Caki2 (cell line): ENCODE data around the gene SPOUT1. TPM values are rescaled to one million over a fixed set of nuclear protein-coding genes. Genes with fewer than 3 reads are reported as not detected.

Experiments used
- DNase-seq: peaks from one replicate; pipeline ENCODE4 v3.0.0-alpha.2; 2015; ENCODE audit warnings: low read depth
- in situ Hi-C: cut with HindIII; loops from 2 replicates; pipeline ENCODE4 v1.10.0; 2016; ENCODE audit warnings: low sequenced_read_pairs, low pct_unique_long_range_greater_than_20kb, mixed read lengths
- total RNA-seq: library from RNA; depleted of rRNA; stranded (reverse); fragments of >200 nt; shearing (Covaris generic); gene quantifications from 2 replicates; pipeline ENCODE4 v1.2.3, GENCODE V29; 2014; ENCODE audit warnings: low replicate concordance

Gene SPOUT1
- total RNA-seq, 1 experiment from 2014 or later = 25.0 TPM

GRCh38 chr9:128841694-128842492 lies 12.3 kb upstream of the SPOUT1 start:
- no peak for DNase-seq
- in situ Hi-C loops = no loop called here

GRCh38 chr9:128840524-128840923 lies 10.9 kb upstream of the SPOUT1 start:
- DNase-seq = no peak
- in situ Hi-C loops = no loop called here

DNA sequence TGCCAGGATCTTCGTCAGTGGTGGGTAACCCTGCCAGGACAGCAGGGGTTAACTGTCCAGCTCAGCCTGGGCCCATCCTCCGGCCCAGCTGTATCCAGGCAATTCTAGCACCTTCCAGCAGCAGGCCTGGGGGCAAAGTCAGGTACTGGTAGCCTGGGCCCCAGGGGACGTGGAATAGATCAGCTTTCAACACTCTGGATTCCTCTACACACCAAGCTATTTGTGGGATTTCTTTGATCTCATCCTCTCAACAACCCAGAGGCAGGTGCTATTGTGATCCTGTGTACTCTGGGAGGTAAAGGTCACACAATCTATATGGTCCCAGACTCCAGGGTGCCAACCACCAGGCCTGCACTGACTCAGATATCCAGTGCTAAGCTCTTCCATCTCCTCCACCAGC lies 8.7 kb upstream of the SPOUT1 start:
- no peak for DNase-seq
- in situ Hi-C loops = no loop called here

DNA sequence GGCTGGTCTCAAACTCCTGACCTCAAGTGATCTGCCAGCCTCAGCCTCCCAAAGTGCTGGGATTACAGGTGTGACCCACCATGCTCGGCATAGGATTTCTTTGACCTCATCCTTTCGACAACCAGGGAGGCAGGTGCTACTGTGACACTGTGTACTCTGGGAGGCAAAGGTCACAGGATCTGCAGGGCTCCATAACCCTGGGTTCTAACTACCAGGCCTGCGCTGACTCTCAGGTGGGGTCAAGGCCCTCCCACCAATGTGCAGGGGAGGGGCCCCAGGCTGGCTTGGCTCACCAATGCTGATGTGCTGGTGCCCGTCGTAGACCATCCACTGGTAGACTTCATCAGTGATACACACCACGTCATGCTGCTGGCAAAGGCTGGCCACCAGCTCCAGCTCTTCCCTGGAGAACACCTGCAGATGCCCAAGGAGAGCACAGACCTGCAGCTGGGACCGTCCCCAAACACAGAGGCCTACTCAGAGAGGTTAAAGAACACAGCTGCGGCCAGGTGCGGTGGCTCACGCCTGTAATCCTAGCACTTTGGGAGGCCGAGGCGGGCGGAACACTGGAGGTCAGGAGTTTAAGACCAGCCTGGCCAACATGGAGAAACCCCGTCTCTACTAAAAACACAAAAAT lies 7.0 kb upstream of the SPOUT1 start:
- in situ Hi-C loops = no loop called here
- DNase-seq = no peak

GRCh38 chr9:128835246-128836210 lies 5.9 kb upstream of the SPOUT1 start:
- no peak for DNase-seq
- in situ Hi-C loops = no loop called here

GRCh38 chr9:128833696-128834095 lies 4.1 kb upstream of the SPOUT1 start:
- in situ Hi-C loops = no loop called here
- no peak for DNase-seq

DNA sequence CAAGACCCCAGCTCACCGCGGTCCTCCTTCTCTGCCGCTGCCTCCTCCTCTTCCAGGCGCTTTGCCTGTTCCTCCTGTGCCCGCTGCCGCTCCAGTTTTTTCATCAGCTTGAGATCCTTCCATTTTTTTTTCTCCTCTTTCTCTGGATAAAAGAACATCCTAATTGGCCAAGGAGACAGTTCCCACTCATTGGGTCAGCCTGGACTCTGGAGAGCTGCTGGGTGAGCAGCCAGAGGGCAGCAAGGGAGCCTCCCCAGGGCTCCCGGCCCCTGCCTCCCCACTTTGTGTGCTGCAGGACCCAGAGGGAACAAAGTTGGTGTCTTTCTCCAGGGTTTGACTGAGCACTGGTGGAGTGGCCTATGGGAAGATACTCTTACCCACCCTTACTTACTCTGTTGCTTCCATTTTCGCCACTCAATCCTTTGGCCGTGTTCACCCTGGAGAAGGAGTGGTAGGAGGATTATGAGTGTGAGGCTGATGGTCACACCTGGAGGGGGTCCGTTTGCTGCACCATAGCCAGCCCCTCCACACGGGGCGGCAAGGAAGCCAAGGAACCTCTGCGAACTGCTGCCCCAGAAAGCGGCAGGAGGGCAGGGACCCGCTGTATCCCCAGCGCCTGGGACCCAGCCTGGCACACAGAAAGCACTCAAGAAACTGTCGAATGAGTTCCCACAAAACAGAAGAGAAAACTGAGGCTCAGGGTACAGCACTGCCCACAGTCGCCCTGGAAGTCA lies 708 bp downstream of the SPOUT1 start:
- DNase-seq = no peak
- in situ Hi-C loops = no loop called here

DNA sequence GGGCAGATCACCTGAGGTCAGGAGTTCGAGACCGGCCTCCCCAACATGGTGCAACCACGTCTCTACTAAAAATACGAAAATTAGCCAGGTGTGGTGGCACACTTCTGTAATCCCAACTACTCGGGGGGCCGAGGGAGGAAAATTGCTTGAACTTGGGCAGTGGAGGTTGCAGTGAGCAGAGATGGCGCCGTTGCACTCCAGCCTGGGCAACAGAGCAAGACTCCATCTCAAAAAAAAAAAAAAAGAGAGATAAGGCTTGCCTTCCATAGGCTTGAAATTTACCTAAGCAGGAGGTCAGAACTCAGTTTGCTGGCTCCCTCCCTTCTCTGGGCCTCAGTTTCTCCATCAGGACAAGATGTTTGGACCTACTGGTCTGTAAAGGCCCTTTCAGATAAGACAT lies 1.3 kb downstream of the SPOUT1 start:
- in situ Hi-C loops = no loop called here
- no peak for DNase-seq

DNA sequence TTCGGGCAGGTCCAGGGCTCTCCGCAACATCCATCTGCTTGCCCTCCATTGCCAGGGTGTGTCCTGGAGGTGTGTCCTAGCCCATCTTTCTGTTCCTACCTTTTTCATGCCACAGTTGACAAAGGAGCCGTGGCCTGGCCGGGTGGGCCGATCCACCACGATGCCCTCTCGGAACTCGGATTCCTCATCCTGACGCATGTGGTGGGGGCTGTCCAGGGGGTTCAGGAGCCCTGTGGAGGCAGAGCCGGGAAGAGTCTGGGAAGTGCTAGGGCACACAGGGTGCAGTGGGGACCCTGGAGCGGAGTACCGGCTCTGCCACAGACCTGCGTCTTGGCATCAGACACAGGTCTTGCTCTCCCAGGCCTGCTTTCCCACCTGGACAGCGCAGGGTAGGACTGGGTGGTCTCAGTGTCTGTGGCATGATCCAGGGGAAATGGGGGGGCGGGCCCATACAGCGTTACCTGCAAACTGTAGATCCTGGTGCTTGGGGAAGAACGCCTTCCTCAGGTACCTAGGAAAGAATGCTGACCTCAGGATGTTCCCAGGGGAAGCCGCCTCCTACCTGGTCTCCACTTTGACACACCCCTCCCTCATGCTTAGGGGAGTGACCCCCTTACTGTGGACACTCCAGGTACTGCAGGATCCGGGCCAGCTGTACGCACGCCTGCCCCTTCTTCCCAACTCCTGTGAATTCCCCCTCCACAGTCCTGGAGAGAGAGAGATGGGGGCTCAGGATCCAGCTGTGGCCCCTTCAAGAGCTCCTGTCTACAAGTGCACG lies 3.5 kb downstream of the SPOUT1 start:
- in situ Hi-C loops = no loop called here
- no peak for DNase-seq

GRCh38 chr9:128824911-128825310 lies 4.7 kb downstream of the SPOUT1 start:
- in situ Hi-C loops = no loop called here
- no peak for DNase-seq

DNA sequence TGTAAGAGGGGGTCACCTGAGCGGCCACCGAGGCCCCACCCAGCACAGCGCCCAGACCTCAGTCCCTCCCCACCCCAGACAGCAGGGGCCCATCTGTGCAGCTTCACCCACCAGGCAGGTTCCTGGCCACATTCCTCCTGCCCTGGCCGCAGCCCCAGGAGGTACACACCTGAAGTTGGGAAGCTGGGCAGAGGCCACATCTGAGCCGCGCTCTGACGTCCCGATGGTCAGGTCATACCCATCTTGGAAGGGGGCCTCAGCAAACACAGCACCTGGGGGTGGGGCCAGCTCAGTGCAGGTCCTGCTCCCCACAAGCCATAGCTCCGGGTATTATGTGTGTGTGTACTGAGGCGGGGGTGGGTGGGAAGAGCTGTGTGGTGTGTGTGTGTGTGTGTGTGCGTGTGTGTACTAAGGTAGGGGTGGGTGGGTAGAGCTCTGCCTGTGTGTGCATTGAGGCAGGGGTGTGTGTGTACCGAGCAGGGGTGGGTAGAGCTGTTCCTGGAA lies 5.6 kb downstream of the SPOUT1 start:
- in situ Hi-C loops = no loop called here
- no peak for DNase-seq

DNA sequence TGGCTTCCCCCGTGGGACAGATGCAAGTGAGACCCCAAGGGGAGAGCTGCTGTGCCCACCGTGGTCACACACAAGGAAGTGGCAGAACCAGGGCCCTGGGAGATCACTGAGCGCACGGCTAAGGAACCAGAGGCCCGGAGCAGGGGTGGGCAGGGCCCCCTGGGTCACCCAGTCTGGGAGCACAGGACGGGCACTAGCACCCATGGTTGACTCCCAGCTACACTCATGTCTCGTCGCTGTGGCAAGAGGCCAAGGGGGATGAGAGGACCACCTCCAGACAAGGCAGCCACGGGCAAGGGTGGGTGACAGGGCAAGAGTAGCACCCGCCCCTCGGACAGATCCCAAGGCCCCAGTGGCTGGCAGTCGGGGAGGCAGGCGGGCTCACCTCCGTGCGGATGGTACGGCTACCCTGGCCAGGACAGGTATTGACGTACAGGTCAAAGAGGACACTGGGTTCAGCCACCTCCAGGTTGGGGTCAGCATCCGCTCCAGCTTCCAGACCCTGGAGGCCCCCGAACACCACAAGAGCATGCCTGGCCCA lies 6.2 kb downstream of the SPOUT1 start:
- DNase-seq = no peak
- in situ Hi-C loops = no loop called here

DNA sequence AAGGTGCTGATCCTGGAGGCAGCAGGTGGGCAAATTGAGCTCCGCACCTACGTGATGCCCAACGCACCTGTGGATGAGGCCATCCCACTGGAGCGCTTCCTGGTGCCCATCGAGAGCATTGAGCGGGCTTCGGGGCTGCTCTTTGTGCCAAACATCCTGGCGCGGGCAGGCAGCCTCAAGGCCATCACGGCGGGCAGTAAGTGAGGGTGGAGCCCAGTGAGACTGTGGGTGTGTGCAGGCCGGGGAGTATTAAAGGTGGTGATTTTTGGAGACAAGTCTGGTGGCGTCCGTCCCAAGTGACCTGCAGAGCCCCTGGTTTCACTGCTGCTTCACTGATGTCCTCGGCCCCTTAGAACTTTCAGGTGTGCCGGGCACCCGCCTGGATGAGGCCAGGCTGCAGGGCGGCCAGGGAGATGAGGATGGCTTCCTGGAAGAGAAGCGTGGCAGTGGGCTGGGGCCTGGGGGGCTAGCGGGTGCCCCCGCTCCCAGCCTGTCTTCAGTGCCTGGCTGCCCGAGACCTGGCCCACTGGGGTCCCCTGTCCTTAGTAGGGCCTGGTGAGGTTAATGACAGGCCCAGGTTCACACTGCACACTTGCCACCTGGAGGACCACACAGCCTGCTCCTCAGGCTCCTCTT lies 7.1 kb downstream of the SPOUT1 start:
- in situ Hi-C loops = no loop called here
- no peak for DNase-seq

DNA sequence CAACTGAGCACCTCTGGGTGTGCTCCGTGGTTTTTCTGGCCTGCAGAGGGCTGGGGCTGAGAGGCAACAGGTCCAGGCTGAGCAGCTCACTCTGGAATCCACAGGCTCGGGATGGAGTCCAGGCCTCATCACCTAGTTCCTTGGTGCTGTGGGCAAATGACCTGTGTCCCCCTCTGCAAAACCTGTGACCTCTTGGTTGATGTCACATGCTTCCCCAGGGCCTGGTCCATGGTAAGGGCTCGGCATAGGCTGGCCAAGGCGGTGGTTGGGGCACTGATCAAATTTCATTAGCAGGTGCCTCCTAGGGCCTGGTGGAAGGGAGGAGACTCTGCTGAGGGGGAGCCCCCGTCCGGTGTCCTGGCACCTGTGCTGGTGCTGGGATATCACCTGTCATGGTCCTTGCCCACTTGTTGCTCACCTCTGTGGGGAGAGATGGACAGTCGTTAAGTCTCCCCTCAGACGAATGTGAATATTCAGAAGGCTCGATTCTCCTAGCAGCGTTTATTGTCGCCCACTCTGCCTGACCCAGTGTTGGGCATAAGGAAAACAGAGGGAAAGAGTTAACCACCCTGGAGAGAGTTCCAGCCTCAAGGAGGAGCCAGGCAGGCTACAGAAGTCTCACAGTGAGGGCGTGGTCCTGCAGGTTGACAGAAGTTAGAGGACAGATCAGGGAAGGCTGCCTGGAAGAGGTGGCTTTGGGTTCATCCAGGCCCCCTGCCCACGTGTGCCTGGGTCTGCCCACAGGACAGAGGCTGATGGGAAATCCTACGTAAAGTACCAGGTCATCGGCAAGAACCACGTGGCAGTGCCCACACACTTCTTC lies 7.8 kb downstream of the SPOUT1 start:
- in situ Hi-C loops = no loop called here
- no peak for DNase-seq

GRCh38 chr9:128820665-128821583 lies 8.7 kb downstream of the SPOUT1 start:
- no peak for DNase-seq
- in situ Hi-C loops = no loop called here
